ENCODE measurements around the gene NAP1L5. TPM values are rescaled to one million over a fixed set of nuclear protein-coding genes. Genes with fewer than 3 reads are reported as not detected.
A peak's percentile ranks its signal among the peaks of the same experiment; 100 is the strongest.

The NAP1L5 gene
- 2.4 and 4.7 TPM in 2 replicates for total RNA-seq (2014; rRNA removed; shearing (Covaris generic))

- peak; percentile 61 for DNase-seq (ENCODE audit: low read depth)
Measured at GRCh38 chr4:88697588-88698329, at the start of gene NAP1L5. Gene NAP1L5 (minus strand): TSS chr4:88697829. CDS start chr4:88697754, 75 bp downstream.

- DNase-seq (ENCODE audit: low read depth): no peak
Measured at GRCh38 chr4:88747351-88747750, 49.7 kb upstream of the NAP1L5 start.

GRCh38 chr4:88746206-88746605 is 48.6 kb upstream of the NAP1L5 start:
- no peak for DNase-seq (ENCODE audit: low read depth)

GRCh38 chr4:88745581-88746163 is 48.0 kb upstream of the NAP1L5 start:
- DNase-seq (ENCODE audit: low read depth): no peak

GRCh38 chr4:88745175-88745574 is 47.5 kb upstream of the NAP1L5 start:
- no peak for DNase-seq (ENCODE audit: low read depth)

- no peak for DNase-seq (ENCODE audit: low read depth)
Measured at GRCh38 chr4:88744609-88745008, 47.0 kb upstream of the NAP1L5 start.

- no peak for DNase-seq (ENCODE audit: low read depth)
Measured at GRCh38 chr4:88743696-88744095, 46.1 kb upstream of the NAP1L5 start.

- DNase-seq (ENCODE audit: low read depth): no peak
Measured at GRCh38 chr4:88742561-88742960, 44.9 kb upstream of the NAP1L5 start.

GRCh38 chr4:88738180-88738579 is 40.6 kb upstream of the NAP1L5 start:
- no peak for DNase-seq (ENCODE audit: low read depth)

GRCh38 chr4:88737307-88737941 is 39.8 kb upstream of the NAP1L5 start:
- DNase-seq (ENCODE audit: low read depth): no peak

GRCh38 chr4:88736264-88736663 is 38.6 kb upstream of the NAP1L5 start:
- no peak for DNase-seq (ENCODE audit: low read depth)

- no peak for DNase-seq (ENCODE audit: low read depth)
Measured at GRCh38 chr4:88735564-88735963, 37.9 kb upstream of the NAP1L5 start.

GRCh38 chr4:88734403-88734949 is 36.8 kb upstream of the NAP1L5 start:
- no peak for DNase-seq (ENCODE audit: low read depth)

GRCh38 chr4:88732714-88733368 is 35.2 kb upstream of the NAP1L5 start:
- DNase-seq (ENCODE audit: low read depth): no peak

GRCh38 chr4:88731381-88731780 is 33.8 kb upstream of the NAP1L5 start:
- DNase-seq (ENCODE audit: low read depth): no peak

- no peak for DNase-seq (ENCODE audit: low read depth)
Measured at GRCh38 chr4:88730811-88731210, 33.2 kb upstream of the NAP1L5 start.

GRCh38 chr4:88729146-88729760 is 31.6 kb upstream of the NAP1L5 start:
- no peak for DNase-seq (ENCODE audit: low read depth)

- no peak for DNase-seq (ENCODE audit: low read depth)
Measured at GRCh38 chr4:88728146-88728545, 30.5 kb upstream of the NAP1L5 start.

GRCh38 chr4:88725986-88726385 is 28.4 kb upstream of the NAP1L5 start:
- DNase-seq (ENCODE audit: low read depth): no peak

- DNase-seq (ENCODE audit: low read depth): no peak
Measured at GRCh38 chr4:88725143-88725542, 27.5 kb upstream of the NAP1L5 start.

- no peak for DNase-seq (ENCODE audit: low read depth)
Measured at GRCh38 chr4:88724406-88724805, 26.8 kb upstream of the NAP1L5 start.

GRCh38 chr4:88722828-88723227 is 25.2 kb upstream of the NAP1L5 start:
- no peak for DNase-seq (ENCODE audit: low read depth)
